ENCODE results near the gene ZNF888.
"Not testable (repeated sequence)": the region's sequence is repeated elsewhere in the genome, so short reads cannot be mapped to it uniquely, and the experiment has no call there.

Gene ZNF888

GRCh38 chr19:52922841-52923777 is at the start of gene ZNF888:
ZNF888 (minus strand) TSS chr19:52923428; CDS start chr19:52917873, 5,555 bp downstream.
- DNase-seq (ENCODE audit: low read depth) = peak; percentile 73

- no peak for DNase-seq (ENCODE audit: low read depth)
Measured at GRCh38 chr19:52967772-52968171, 44.5 kb upstream of the ZNF888 start.

- no peak for DNase-seq (ENCODE audit: low read depth)
Measured at GRCh38 chr19:52963247-52963618, 40.0 kb upstream of the ZNF888 start.

- DNase-seq (ENCODE audit: low read depth) = peak; percentile 93
Measured at GRCh38 chr19:52962394-52963246, 39.4 kb upstream of the ZNF888 start, which contains the start of gene ZNF816. ZNF816 (minus strand) TSS chr19:52962881; CDS start chr19:52956089, 6,792 bp downstream.

GRCh38 chr19:52961981-52962380 is 38.8 kb upstream of the ZNF888 start:
- no peak for DNase-seq (ENCODE audit: low read depth)

- DNase-seq (ENCODE audit: low read depth) = no peak
Measured at GRCh38 chr19:52959613-52960295, 36.5 kb upstream of the ZNF888 start.

GRCh38 chr19:52957591-52957990 is 34.4 kb upstream of the ZNF888 start:
- DNase-seq (ENCODE audit: low read depth) = no peak

- DNase-seq (ENCODE audit: low read depth) = no peak
Measured at GRCh38 chr19:52956917-52957316, 33.7 kb upstream of the ZNF888 start.

- DNase-seq (ENCODE audit: low read depth) = no peak
Measured at GRCh38 chr19:52949422-52949821, 26.2 kb upstream of the ZNF888 start.

- DNase-seq (ENCODE audit: low read depth) = no peak
Measured at GRCh38 chr19:52948025-52948770, 25.0 kb upstream of the ZNF888 start.

GRCh38 chr19:52946322-52947310 is 23.4 kb upstream of the ZNF888 start:
- peak; percentile 21 for DNase-seq (ENCODE audit: low read depth)

- no peak for DNase-seq (ENCODE audit: low read depth)
Measured at GRCh38 chr19:52945652-52946321, 22.6 kb upstream of the ZNF888 start.

- DNase-seq (ENCODE audit: low read depth) = not testable (repeated sequence)
Measured at GRCh38 chr19:52944703-52945493, 21.7 kb upstream of the ZNF888 start.

GRCh38 chr19:52943884-52944643 is 20.8 kb upstream of the ZNF888 start:
- no peak for DNase-seq (ENCODE audit: low read depth)

- DNase-seq (ENCODE audit: low read depth) = no peak
Measured at GRCh38 chr19:52943134-52943883, 20.1 kb upstream of the ZNF888 start.

GRCh38 chr19:52942386-52943133 is 19.3 kb upstream of the ZNF888 start:
- peak; percentile 82 for DNase-seq (ENCODE audit: low read depth)
